CD4-positive, alpha-beta T cell (primary cell): ENCODE measurements around the gene MAN1C1. TPM values are rescaled to one million over a fixed set of nuclear protein-coding genes. Genes with fewer than 3 reads are reported as not detected.

Source experiments
- ATAC-seq: fragments of 200-7000 bp; cut with Tn5 transposase; one replicate; pipeline ENCODE4 v1.10.0; 2022; ENCODE audit warnings: mild to moderate bottlenecking; ENCODE audit not compliant: poor library complexity
- CTCF ChIA-PET: fragments of 350-600 bp; sonication (Branson Sonifier 250); formaldehyde crosslinking; loops from one replicate; lab custom pipeline; 2021; ENCODE audit warnings: antibody characterized with exemption, inconsistent platforms; lab: Charles Lee
- POLR2A ChIA-PET: fragments of 350-600 bp; sonication (Branson Sonifier 250); formaldehyde crosslinking; loops from one replicate; lab custom pipeline; 2021; ENCODE audit warnings: antibody characterized with exemption, inconsistent platforms; lab: Charles Lee
- DNase-seq, 14 experiments: peaks; one replicate each; pipeline ENCODE4 v3.0.0-alpha.2; 2013 to 2020; ENCODE audit warnings: mixed read lengths in 2 of 14
- H3K27ac ChIP-seq, 2 donors: one replicate each; pipeline versions ENCODE4 v1.5.1 to v1.7.0; 2013; ENCODE audit warnings: low read length in 2 of 2, low read depth in 1 of 2, mild to moderate bottlenecking in 1 of 2
- H3K27me3 ChIP-seq, 2 experiments: 1 replicate in 1 of 2; 2 replicates in 1 of 2; pipeline versions ENCODE4 v1.6.1 to v1.7.0; 2013; ENCODE audit warnings: low read length in 2 of 2, control low read depth in 1 of 2, mild to moderate bottlenecking in 1 of 2, moderate library complexity in 1 of 2; ENCODE audit not compliant: insufficient read depth in 2 of 2, control insufficient read depth in 1 of 2
- H3K36me3 ChIP-seq: one replicate; pipeline ENCODE4 v1.6.1; 2013; ENCODE audit warnings: low read length, control low read depth; ENCODE audit not compliant: insufficient read depth
- H3K4me1 ChIP-seq: one replicate; pipeline ENCODE4 v1.6.1; 2013; ENCODE audit warnings: low read length, control low read depth; ENCODE audit not compliant: insufficient read depth
- H3K4me3 ChIP-seq: one replicate; pipeline ENCODE4 v1.5.1; 2013; ENCODE audit warnings: mild to moderate bottlenecking, low read length, moderate library complexity
- H3K9me3 ChIP-seq, 2 experiments: 1 replicate in 1 of 2; 2 replicates in 1 of 2; pipeline versions ENCODE4 v1.6.1 to v1.7.0; 2013; ENCODE audit warnings: low read length in 2 of 2, mild to moderate bottlenecking in 2 of 2, control low read depth in 1 of 2, moderate library complexity in 1 of 2; ENCODE audit not compliant: control insufficient read depth in 1 of 2, insufficient read depth in 1 of 2
- H3K27ac Mint-ChIP-seq: one replicate; pipeline ENCODE4 v1.8.0; 2020; ENCODE audit warnings: mixed read lengths
- H3K27me3 Mint-ChIP-seq: one replicate; pipeline ENCODE4 v1.8.0; 2021; ENCODE audit warnings: mixed read lengths
- H3K36me3 Mint-ChIP-seq: one replicate; pipeline ENCODE4 v1.8.0; 2021; ENCODE audit warnings: low read depth, mixed read lengths
- H3K4me1 Mint-ChIP-seq: one replicate; pipeline ENCODE4 v1.8.0; 2021; ENCODE audit warnings: low read depth, mixed read lengths
- H3K4me3 Mint-ChIP-seq: one replicate; pipeline ENCODE4 v1.8.0; 2020; ENCODE audit warnings: mild to moderate bottlenecking, mixed read lengths
- H3K9me3 Mint-ChIP-seq: one replicate; pipeline ENCODE4 v1.8.0; 2020; ENCODE audit warnings: mixed read lengths
- CTCF ChIP-seq: fragments of 200-600 bp; IDR thresholded peaks from one replicate; pipeline ENCODE4 v1.8.0; 2022; ENCODE audit warnings: antibody characterized with exemption, mild to moderate bottlenecking
- intact Hi-C, 2 experiments: fragments of 100-400 bp; cut with DNase I in 1 of 2; cut with micrococcal nuclease in 1 of 2; formaldehyde crosslinking; loops; one replicate each; pipeline versions ENCODE4 v1.15.1 to v1.9.0; 2023 to 2025; cut with DNase I, micrococcal nuclease
- total RNA-seq, 174 experiments: library from RNA in 2 of 174; stranded (reverse) in 2 of 174; gene quantifications; one replicate each; pipeline ENCODE4 v1.2.3 and lab custom pipeline; 2021 to 2026

The MAN1C1 gene
- total RNA-seq, 2 experiments from 2014 or later: 44.4 to 46.9 TPM

GRCh38 chr1:25763493-25763892, 146.9 kb downstream of the MAN1C1 start:
- intact Hi-C loops: no loop called here
- Mint-ChIP-seq H3K9me3 (no peaks in the 10 kb centered on the region), H3K36me3 (peaks cover 83% of the 10 kb centered on the region), H3K27ac (peak overlapping the region; percentile 69), H3K4me3 (no peak overlapping the region), H3K4me1 (peaks cover 38% of the 10 kb centered on the region), H3K27me3 (no peaks in the 10 kb centered on the region)
- POLR2A ChIA-PET: interaction anchor here (0.7 kb wide), 1 partner anchor 11 kb away, joined by 3 read pairs; no protein-coding TSS in a partner anchor
- Histone ChIP-seq H3K36me3 (peaks cover 43% of the 10 kb centered on the region), H3K4me1 (peaks cover 20% of the 10 kb centered on the region), H3K27me3 (no peaks in the 10 kb centered on the region), H3K27ac (no peak overlapping the region), H3K9me3 (no peaks in the 10 kb centered on the region), H3K4me3 (no peak overlapping the region)
- no peak for DNase-seq
- ATAC-seq: no peak
- no peak for TF ChIP-seq CTCF
- CTCF ChIA-PET: interaction anchor here (0.7 kb wide), 1 partner anchor 132 kb away, joined by 6 read pairs; no protein-coding TSS in a partner anchor

GRCh38 chr1:25765136-25765922, 148.7 kb downstream of the MAN1C1 start:
- Histone ChIP-seq H3K27ac (peak overlapping the region in 1 of 2 donors; percentile 30), H3K9me3 (no peaks in the 10 kb centered on the region), H3K4me3 (no peak overlapping the region), H3K4me1 (peaks cover 36% of the 10 kb centered on the region), H3K27me3 (no peaks in the 10 kb centered on the region), H3K36me3 (peaks cover 45% of the 10 kb centered on the region)
- intact Hi-C loops: loop anchor here in 1 of 2 experiments (5.0 kb wide), 1 partner anchor 63 kb away; no protein-coding TSS in a partner anchor
- ChIA-PET POLR2A (interaction anchor here (0.8 to 2.7 kb wide), 8 partner anchors 9 to 148 kb away, joined by 3 to 29 read pairs (median 4); partner anchors contain the start of gene MTFR1L), CTCF (interaction anchor here (1.4 kb wide), 1 partner anchor 39 kb away, joined by 3 read pairs; no protein-coding TSS in a partner anchor)
- ATAC-seq (no peak), DNase-seq (no peak)
- Mint-ChIP-seq H3K4me1 (peaks cover 52% of the 10 kb centered on the region), H3K9me3 (no peaks in the 10 kb centered on the region), H3K27ac (peak overlapping the region; percentile 95), H3K4me3 (peak overlapping the region; percentile 34), H3K36me3 (peaks cover 81% of the 10 kb centered on the region), H3K27me3 (no peaks in the 10 kb centered on the region)
- TF ChIP-seq CTCF: no peak

- Histone ChIP-seq H3K9me3 (no peaks in the 10 kb centered on the region), H3K27ac (peak overlapping the region in 1 of 2 donors; percentile 30), H3K36me3 (peaks cover 42% of the 10 kb centered on the region), H3K27me3 (no peaks in the 10 kb centered on the region), H3K4me3 (no peak overlapping the region), H3K4me1 (peaks cover 43% of the 10 kb centered on the region)
- POLR2A ChIA-PET: interaction anchor here (0.7 to 2.7 kb wide), 10 partner anchors 8 to 149 kb away, joined by 3 to 29 read pairs (median 4); partner anchors contain the start of gene MTFR1L
- peaks cover 81% of the 10 kb centered on the region for H3K36me3 Mint-ChIP-seq
- peak overlapping the region; percentile 95 for H3K27ac Mint-ChIP-seq
- intact Hi-C loops: loop anchor here in 1 of 2 experiments (5.0 kb wide), 1 partner anchor 64 kb away; no protein-coding TSS in a partner anchor
- ATAC-seq (peak; percentile 73), DNase-seq (peak in 1 of 14 experiments; percentile 45)
- peaks cover 53% of the 10 kb centered on the region for H3K4me1 Mint-ChIP-seq
- no peak for TF ChIP-seq CTCF
- H3K9me3 Mint-ChIP-seq: no peaks in the 10 kb centered on the region
- peak overlapping the region; percentile 34 for H3K4me3 Mint-ChIP-seq
- H3K27me3 Mint-ChIP-seq: no peaks in the 10 kb centered on the region
- CTCF ChIA-PET: interaction anchor here (1.3 to 1.4 kb wide), 2 partner anchors 11 to 40 kb away, joined by 3 read pairs; no protein-coding TSS in a partner anchor
These were observed 149.5 kb downstream of the MAN1C1 start for GRCh38 chr1:25765923-25766589.
